Panc1 (cell line): ENCODE measurements around the gene NFU1.

Experiments
- CTCF ChIP-seq: fragments of 450-650 bp; IDR thresholded peaks from 2 replicates; pipeline ENCODE4 v1.5.1; 2017; ENCODE audit warnings: mild to moderate bottlenecking
- SIN3A ChIP-seq: IDR thresholded peaks from 2 replicates; pipeline ENCODE4 v1.6.1; 2012; ENCODE audit warnings: low read depth, mild to moderate bottlenecking, low read length, moderate library complexity, borderline replicate concordance; ENCODE audit not compliant: insufficient read depth

- no peak for TF ChIP-seq CTCF
- no peak for TF ChIP-seq SIN3A
These were observed 12.8 kb downstream of the NFU1 start for GRCh38 chr2:69424419-69424818.
